Breast epithelium (tissue), 4 donors: ENCODE results near the gene P2RY14. TPM values are rescaled to one million over a fixed set of nuclear protein-coding genes. Genes with fewer than 3 reads are reported as not detected.

ENCODE experiments used
- DNase-seq, 2 donors: peaks; one replicate each; pipeline ENCODE4 v3.0.0-alpha.2; 2019; ENCODE audit warnings: low spot score in 2 of 2
- H3K27ac ChIP-seq, 2 donors: fragments of 200-600 bp; sonication (generic) in 1 of 2; one replicate each; pipeline ENCODE4 v1.5.1; 2016 to 2019; ENCODE audit warnings: mild to moderate bottlenecking in 1 of 2
- H3K27me3 ChIP-seq, 2 donors: fragments of 200-600 bp; sonication (generic) in 1 of 2; one replicate each; pipeline versions ENCODE4 v1.5.1 to v1.6.0; 2017 to 2019; ENCODE audit warnings: control low read depth in 1 of 2, mild to moderate bottlenecking in 1 of 2
- H3K36me3 ChIP-seq: fragments of 200-600 bp; one replicate; pipeline ENCODE4 v1.5.1; 2019
- H3K4me1 ChIP-seq, 2 donors: fragments of 200-600 bp; sonication (generic); one replicate each; pipeline ENCODE4 v1.5.1; 2016 to 2019; ENCODE audit warnings: control low read depth in 1 of 2
- H3K4me3 ChIP-seq, 3 donors: fragments of 200-600 bp; sonication (generic); 1 replicate in 2 of 3; 2 replicates in 1 of 3; pipeline ENCODE4 v1.5.1; 2016 to 2019; ENCODE audit warnings: mild to moderate bottlenecking in 3 of 3, moderate library complexity in 2 of 3
- H3K9me3 ChIP-seq, 2 donors: fragments of 200-600 bp; sonication (generic) in 1 of 2; one replicate each; pipeline ENCODE4 v1.5.1; 2016 to 2019; ENCODE audit warnings: control low read depth in 1 of 2
- POLR2A ChIP-seq: fragments of 450-650 bp; IDR thresholded peaks from one replicate; pipeline ENCODE4 v1.6.1; 2016; ENCODE audit warnings: antibody characterized with exemption, mild to moderate bottlenecking, moderate library complexity
- POLR2AphosphoS5 ChIP-seq, 3 donors: sonication (generic); formaldehyde crosslinking; IDR thresholded peaks; one replicate each; pipeline ENCODE4 v1.6.1; 2017; ENCODE audit warnings: antibody characterized with exemption in 3 of 3
- intact Hi-C: fragments of 100-400 bp; cut with DNase I; formaldehyde crosslinking; loops from one replicate; pipeline ENCODE4 v1.15.1; 2023; ENCODE audit warnings: low total_unique reads
- total RNA-seq, 3 donors: library from RNA; depleted of rRNA; stranded (reverse); fragments of >200 nt; gene quantifications; one replicate each; pipeline ENCODE4 v1.1.0, GENCODE V29; 2016
- TF ChIP-seq, protein P1 (sequence below), 3 donors: fragments of 450-650 bp; IDR thresholded peaks; one replicate each; pipeline ENCODE4 v1.5.1; 2016 to 2017; ENCODE audit warnings: antibody characterized with exemption in 3 of 3, mild to moderate bottlenecking in 3 of 3, moderate library complexity in 3 of 3

P2RY14 gene
- total RNA-seq, 3 donors from 2014 or later = 1.9 to 8.5 (median 3.3) TPM

- no peak for DNase-seq
- peaks cover 0 to 4% of the 10 kb centered on the region in 2 donors for H3K4me1 ChIP-seq
- H3K9me3 ChIP-seq = no peaks in the 10 kb centered on the region
- H3K36me3 ChIP-seq = no peaks in the 10 kb centered on the region
- no peak overlapping the region for H3K4me3 ChIP-seq
- intact Hi-C loops = no loop called here
- H3K27ac ChIP-seq = no peak overlapping the region
- TF ChIP-seq, protein P1, sequence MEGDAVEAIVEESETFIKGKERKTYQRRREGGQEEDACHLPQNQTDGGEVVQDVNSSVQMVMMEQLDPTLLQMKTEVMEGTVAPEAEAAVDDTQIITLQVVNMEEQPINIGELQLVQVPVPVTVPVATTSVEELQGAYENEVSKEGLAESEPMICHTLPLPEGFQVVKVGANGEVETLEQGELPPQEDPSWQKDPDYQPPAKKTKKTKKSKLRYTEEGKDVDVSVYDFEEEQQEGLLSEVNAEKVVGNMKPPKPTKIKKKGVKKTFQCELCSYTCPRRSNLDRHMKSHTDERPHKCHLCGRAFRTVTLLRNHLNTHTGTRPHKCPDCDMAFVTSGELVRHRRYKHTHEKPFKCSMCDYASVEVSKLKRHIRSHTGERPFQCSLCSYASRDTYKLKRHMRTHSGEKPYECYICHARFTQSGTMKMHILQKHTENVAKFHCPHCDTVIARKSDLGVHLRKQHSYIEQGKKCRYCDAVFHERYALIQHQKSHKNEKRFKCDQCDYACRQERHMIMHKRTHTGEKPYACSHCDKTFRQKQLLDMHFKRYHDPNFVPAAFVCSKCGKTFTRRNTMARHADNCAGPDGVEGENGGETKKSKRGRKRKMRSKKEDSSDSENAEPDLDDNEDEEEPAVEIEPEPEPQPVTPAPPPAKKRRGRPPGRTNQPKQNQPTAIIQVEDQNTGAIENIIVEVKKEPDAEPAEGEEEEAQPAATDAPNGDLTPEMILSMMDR (IDR thresholded peaks at IDR 0.05) = no peak
- TF ChIP-seq POLR2AphosphoS5 (IDR thresholded peaks at IDR 0.05) = no peak
- TF ChIP-seq POLR2A = no peak
- no peaks in the 10 kb centered on the region for H3K27me3 ChIP-seq
Measured at GRCh38 chr3:151225040-151225975, 53.0 kb downstream of the P2RY14 start.

- DNase-seq = no peak
- Histone ChIP-seq H3K4me3 (no peak overlapping the region), H3K27ac (no peak overlapping the region), H3K27me3 (no peaks in the 10 kb centered on the region), H3K4me1 (peaks cover 0 to 4% of the 10 kb centered on the region in 2 donors), H3K9me3 (no peaks in the 10 kb centered on the region), H3K36me3 (no peaks in the 10 kb centered on the region)
- intact Hi-C loops = no loop called here
- no peak for TF ChIP-seq POLR2A
- TF ChIP-seq POLR2AphosphoS5 (IDR thresholded peaks at IDR 0.05) = no peak
- TF ChIP-seq, protein P1 (IDR thresholded peaks at IDR 0.05) = no peak
Measured at GRCh38 chr3:151224268-151224866, 54.0 kb downstream of the P2RY14 start.

DNA sequence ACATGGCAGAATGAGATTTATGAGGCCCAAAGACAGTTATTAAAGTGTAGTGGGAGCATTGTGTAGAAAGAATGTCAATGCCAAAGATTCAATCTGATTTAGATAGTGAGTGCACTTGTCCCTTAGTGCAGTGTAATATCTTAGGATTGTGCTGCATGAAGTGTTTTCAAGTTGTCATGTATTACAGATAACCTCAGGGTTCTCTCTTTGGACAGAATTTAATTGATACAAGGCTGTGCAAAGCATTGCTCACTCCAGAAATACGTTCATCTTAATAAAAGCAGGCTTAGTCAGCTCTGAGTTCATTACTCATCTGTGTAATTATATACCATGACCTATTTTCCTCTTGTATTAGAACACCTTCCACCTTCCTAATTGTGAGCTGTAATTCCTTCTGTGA lies 59.3 kb downstream of the P2RY14 start:
- no peak for DNase-seq
- no peak overlapping the region for H3K27ac ChIP-seq
- H3K9me3 ChIP-seq = no peaks in the 10 kb centered on the region
- H3K36me3 ChIP-seq = no peaks in the 10 kb centered on the region
- H3K4me3 ChIP-seq = no peak overlapping the region
- intact Hi-C loops = no loop called here
- H3K4me1 ChIP-seq = no peaks in the 10 kb centered on the region
- H3K27me3 ChIP-seq = no peaks in the 10 kb centered on the region
- no peak for TF ChIP-seq POLR2A
- TF ChIP-seq, protein P1 (IDR thresholded peaks at IDR 0.05) = no peak
- no peak for TF ChIP-seq POLR2AphosphoS5 (IDR thresholded peaks at IDR 0.05)

DNA sequence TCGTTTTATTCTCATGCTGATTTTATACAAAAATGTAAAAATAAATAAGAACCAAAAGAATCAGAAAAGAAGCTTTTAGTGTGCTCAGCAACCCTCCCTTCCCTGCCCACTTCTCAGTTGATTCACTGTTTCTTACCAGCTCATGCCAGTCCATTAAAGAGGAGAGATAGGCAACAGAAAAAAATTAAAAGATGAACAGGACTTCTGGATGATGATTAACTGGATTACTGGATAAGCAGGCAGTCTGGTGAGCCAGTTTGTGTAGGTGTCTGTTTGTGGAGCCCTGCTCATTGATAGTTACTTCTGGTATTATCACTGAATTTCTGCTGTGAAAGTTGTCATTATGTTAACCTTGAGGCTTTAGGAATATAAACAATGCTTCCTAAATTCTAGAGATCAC lies 60.2 kb downstream of the P2RY14 start:
- Histone ChIP-seq H3K4me1 (no peaks in the 10 kb centered on the region), H3K27ac (no peak overlapping the region), H3K36me3 (no peaks in the 10 kb centered on the region), H3K9me3 (no peaks in the 10 kb centered on the region), H3K4me3 (no peak overlapping the region), H3K27me3 (no peaks in the 10 kb centered on the region)
- TF ChIP-seq POLR2A (no peak), POLR2AphosphoS5 (IDR thresholded peaks at IDR 0.05) (no peak)
- TF ChIP-seq, protein P1 (IDR thresholded peaks at IDR 0.05) = no peak
- intact Hi-C loops = no loop called here
- no peak for DNase-seq
